K562 (cell line): ENCODE measurements around the gene CALML3. TPM values are rescaled to one million over a fixed set of nuclear protein-coding genes. Genes with fewer than 3 reads are reported as not detected.

Source experiments
- ATAC-seq: fragments of 200-7000 bp; cut with Tn5 transposase; 3 replicates; pipeline ENCODE4 v1.9.1; 2020; ENCODE audit warnings: moderate library complexity
- BruUV-seq: library from RNA; stranded (reverse); fragments of 400-500 nt; replicated peaks from 2 replicates; lab custom pipeline; 2021; lab: Mats Ljungman, UMichigan
- CTCF ChIA-PET: fragments of 300-600 bp; formaldehyde crosslinking; extraction: SDS; loops from one replicate; lab custom pipeline; 2021; ENCODE audit warnings: low intra/inter-chr PET ratio; lab: Yijun Ruan, JAX
- POLR2A ChIA-PET: fragments of 300-600, 350-650 bp; sonication (Branson Sonifier 250); formaldehyde crosslinking; extraction: SDS; loops from one replicate; lab custom pipeline; 2021; ENCODE audit warnings: antibody characterized with exemption, inconsistent platforms; lab: Yijun Ruan, JAX
- DNase-seq, 4 experiments: peaks; one replicate each; pipeline versions ENCODE4 v3.0.0 to v3.0.0-alpha.2; 2011 to 2018; ENCODE audit warnings: low spot score in 3 of 4, mixed read lengths in 3 of 4; ENCODE audit errors: extremely low read depth in 1 of 4
- FAIRE-seq: peaks from 2 replicates; lab custom pipeline; 2011; peaks lifted over from hg19 to GRCh38; lab: Jason Lieb, UNC
- H2AFZ ChIP-seq: 2 replicates; pipeline ENCODE4 v1.6.0; 2011; ENCODE audit warnings: low read depth, low read length, control low read depth, inconsistent platforms
- H3K27ac ChIP-seq: fragments of 200-600 bp; 3 replicates; pipeline ENCODE4 v1.8.0; 2011; ENCODE audit warnings: low read depth, mild to moderate bottlenecking, control low read depth, inconsistent platforms, low read length, moderate library complexity, mixed read lengths; ENCODE audit errors: extremely low read depth
- H3K27me3 ChIP-seq, 2 experiments: fragments of 300-600 bp in 1 of 2; 2 replicates in 1 of 2; 3 replicates in 1 of 2; pipeline versions ENCODE4 v1.6.0 to v1.8.0; 2011; ENCODE audit warnings: inconsistent platforms in 2 of 2, low read length in 2 of 2, mild to moderate bottlenecking in 1 of 2, mixed read lengths in 1 of 2, moderate library complexity in 1 of 2; ENCODE audit not compliant: control insufficient read depth in 2 of 2, insufficient read depth in 2 of 2
- H3K36me3 ChIP-seq: fragments of 300-600 bp; 3 replicates; pipeline ENCODE4 v1.8.0; 2011; ENCODE audit warnings: mild to moderate bottlenecking, low read length, inconsistent platforms; ENCODE audit not compliant: control insufficient read depth, insufficient read depth
- H3K4me1 ChIP-seq, 2 experiments: fragments of 200-600 bp in 1 of 2; replicated peaks in 1 of 2; 2 replicates in 1 of 2; 3 replicates in 1 of 2; pipeline versions ENCODE4 v1.5.1 to v1.8.0; 2011; ENCODE audit warnings: inconsistent platforms in 2 of 2, low read length in 2 of 2, mild to moderate bottlenecking in 1 of 2, mixed read lengths in 1 of 2, moderate library complexity in 1 of 2; ENCODE audit not compliant: control insufficient read depth in 2 of 2, insufficient read depth in 2 of 2
- H3K4me2 ChIP-seq: 2 replicates; pipeline ENCODE4 v1.6.1; 2011; ENCODE audit warnings: low read length, control low read depth, inconsistent platforms, mixed read lengths; ENCODE audit not compliant: insufficient read depth
- H3K4me3 ChIP-seq: fragments of 200-600 bp; sonication (generic), shearing (Covaris generic); 2 replicates; pipeline ENCODE4 v1.5.1; 2016; ENCODE audit warnings: control low read depth, inconsistent platforms
- H3K79me2 ChIP-seq: fragments of 200-600 bp; 3 replicates; pipeline ENCODE4 v1.8.0; 2011; ENCODE audit warnings: low read length, inconsistent platforms; ENCODE audit not compliant: control insufficient read depth, insufficient read depth
- H3K9ac ChIP-seq, 2 experiments: 2 replicates each; pipeline versions ENCODE4 v1.6.0 to v1.6.1; 2011; ENCODE audit warnings: low read depth in 2 of 2, low read length in 2 of 2, control low read depth in 1 of 2, inconsistent platforms in 1 of 2, mild to moderate bottlenecking in 1 of 2, mixed read lengths in 1 of 2; ENCODE audit not compliant: insufficient read depth in 1 of 2
- H3K9me1 ChIP-seq: one replicate; pipeline ENCODE4 v1.6.0; 2011; ENCODE audit warnings: inconsistent platforms, mild to moderate bottlenecking, low read length, moderate library complexity; ENCODE audit not compliant: control insufficient read depth, insufficient read depth
- H3K9me3 ChIP-seq: replicated peaks from 2 replicates; pipeline ENCODE4 v1.5.1; 2011; ENCODE audit warnings: low read depth, low read length, inconsistent platforms; ENCODE audit not compliant: control insufficient read depth, insufficient read depth
- H4K20me1 ChIP-seq: replicated peaks from 2 replicates; pipeline ENCODE4 v1.6.1; 2011; ENCODE audit warnings: low read length, inconsistent platforms, mixed read lengths; ENCODE audit not compliant: control insufficient read depth, insufficient read depth
- CBFA2T3 ChIP-seq: fragments of 450-650 bp; IDR thresholded peaks from 2 replicates; pipeline ENCODE4 v1.6.1; 2017
- CEBPB ChIP-seq: fragments of 450-650 bp; IDR thresholded peaks from 2 replicates; pipeline ENCODE4 v1.6.1; 2016; ENCODE audit warnings: missing genetic modification characterization, missing compliant biosample characterization
- ELF4 ChIP-seq: fragments of 450-650 bp; formaldehyde crosslinking; IDR thresholded peaks from 2 replicates; pipeline ENCODE4 v1.4.0; 2022; ENCODE audit warnings: missing genetic modification characterization
- HNRNPLL ChIP-seq: fragments of 200-400 bp; formaldehyde crosslinking; IDR thresholded peaks from 2 replicates; pipeline ENCODE4 v1.6.1; 2017; ENCODE audit warnings: low read length, low read depth, mild to moderate bottlenecking; ENCODE audit not compliant: poor library complexity, severe bottlenecking
- MIER1 ChIP-seq: fragments of 450-650 bp; IDR thresholded peaks from 2 replicates; pipeline ENCODE4 v1.6.1; 2016; ENCODE audit warnings: antibody characterized with exemption, mild to moderate bottlenecking, low read depth
- NCOA2 ChIP-seq, 2 experiments: fragments of 450-650 bp; IDR thresholded peaks; 2 replicates each; pipeline ENCODE4 v1.6.1; 2018; ENCODE audit warnings: mild to moderate bottlenecking in 2 of 2, moderate library complexity in 1 of 2; ENCODE audit not compliant: partially characterized antibody in 2 of 2
- SMARCA4 ChIP-seq: fragments of 450-650 bp; IDR thresholded peaks from 2 replicates; pipeline ENCODE4 v1.6.1; 2016
- ZSCAN32 ChIP-seq: fragments of 450-650 bp; formaldehyde crosslinking; IDR thresholded peaks from 2 replicates; pipeline ENCODE4 v1.4.0; 2020; ENCODE audit warnings: mild to moderate bottlenecking, moderate library complexity
- WGBS: fragments of 100-300 bp; shearing (Covaris generic); methylation state at CpG from one replicate; pipeline ENCODE4 v1.1.6; 2016; ENCODE audit warnings: low coverage, mixed read lengths; ENCODE audit not compliant: insufficient coverage; ENCODE audit errors: missing lambda C conversion rate; 5-methylcytosine and 5-hydroxymethylcytosine counted together
- in situ Hi-C: fragments of 300-500 bp; cut with MboI; formaldehyde crosslinking; loops from 4 replicates; pipeline ENCODE4 v1.15.0; 2018; ENCODE audit warnings: inconsistent platforms, mixed read lengths
- intact Hi-C: fragments of 100-400 bp; cut with micrococcal nuclease; formaldehyde crosslinking; loops from 2 replicates; pipeline ENCODE4 v1.14.2; 2022
- polyA plus RNA-seq, 8 experiments: library from polyadenylated mRNA; depleted of rRNA in 4 of 8; stranded (reverse) in 5 of 8; unstranded in 3 of 8; fragments of >200 nt; fragmentation: Nextera tagmentation in 2 of 8; fragmentation: Illumina TruSeq in 1 of 8; extraction: Ambion mirVana in 2 of 8; extraction: Trizol in 1 of 8; gene quantifications; 2 replicates each; pipeline versions ENCODE4 v1.2.1 to v1.2.3, GENCODE V29; 2011 to 2014; ENCODE audit warnings: inconsistent platforms in 1 of 8, missing spikeins in 1 of 8
- total RNA-seq, 7 experiments: library from RNA; depleted of rRNA in 6 of 7; stranded (reverse); fragments of >200 nt in 6 of 7; fragmentation: Illumina TruSeq in 2 of 7; extraction: Trizol in 2 of 7; gene quantifications; 2 replicates each; pipeline versions ENCODE4 v1.2.1 to v1.2.3, GENCODE V29; 2011 to 2021; ENCODE audit warnings: low replicate concordance in 1 of 7
- TF ChIP-seq, protein P1 (sequence below): fragments of 450-650 bp; formaldehyde crosslinking; conservative IDR thresholded peaks from 2 replicates; pipeline ENCODE4 v1.4.0; 2022; ENCODE audit warnings: mild to moderate bottlenecking, missing genetic modification characterization
- TF ChIP-seq, protein P2 (sequence below): sonication (generic); formaldehyde crosslinking; IDR thresholded peaks from 2 replicates; pipeline ENCODE4 v1.8.1; 2023; ENCODE audit warnings: mild to moderate bottlenecking, missing genetic modification reagents, moderate library complexity

Gene CALML3
- total and polyA plus RNA-seq, 9 of the 15 experiments (the other 6 are each of a cell fraction or from before 2014, with no cell fraction given): not detected

DNA sequence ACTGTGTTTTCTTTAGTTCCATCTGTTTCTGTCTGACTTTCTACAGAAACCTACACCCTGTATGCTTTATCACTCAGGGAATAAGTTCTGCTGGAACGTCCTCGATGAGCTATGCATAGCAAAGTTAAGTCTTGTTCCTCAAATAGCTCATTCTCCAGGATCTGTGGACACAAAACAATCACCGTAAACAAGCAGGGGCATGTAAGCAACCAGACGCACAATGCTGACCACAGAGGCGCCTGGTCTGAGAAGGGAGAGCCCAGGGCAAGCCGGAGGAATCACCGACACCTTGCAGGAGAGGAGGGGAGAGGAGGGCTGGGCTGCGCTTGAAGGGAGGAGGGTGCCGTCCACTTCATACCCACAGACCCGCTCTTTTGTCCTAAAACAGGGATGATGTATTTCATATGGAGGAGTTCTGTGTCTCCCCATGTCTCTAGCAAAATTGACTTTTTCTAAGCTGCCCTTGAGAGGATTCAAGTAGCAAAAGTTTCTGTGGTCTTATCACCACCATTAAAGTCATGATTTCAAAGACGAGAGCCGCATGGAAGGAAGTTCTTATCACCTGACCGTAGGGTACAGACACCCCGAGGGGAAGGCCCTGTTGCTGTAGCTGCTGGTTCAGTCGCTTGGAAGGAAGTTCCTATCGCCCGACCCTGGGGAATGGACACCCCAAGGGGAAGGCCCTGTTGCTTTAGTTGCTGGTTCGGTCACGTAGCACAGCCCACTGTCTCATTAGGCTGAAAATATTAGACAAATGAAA is 14.3 kb downstream of the CALML3 start (continued):
- TF ChIP-seq ELF4 (CRISPR knock-in tag): 0 out of 2 replicates have a peak, but pooled peaks have one; percentile 41

DNA sequence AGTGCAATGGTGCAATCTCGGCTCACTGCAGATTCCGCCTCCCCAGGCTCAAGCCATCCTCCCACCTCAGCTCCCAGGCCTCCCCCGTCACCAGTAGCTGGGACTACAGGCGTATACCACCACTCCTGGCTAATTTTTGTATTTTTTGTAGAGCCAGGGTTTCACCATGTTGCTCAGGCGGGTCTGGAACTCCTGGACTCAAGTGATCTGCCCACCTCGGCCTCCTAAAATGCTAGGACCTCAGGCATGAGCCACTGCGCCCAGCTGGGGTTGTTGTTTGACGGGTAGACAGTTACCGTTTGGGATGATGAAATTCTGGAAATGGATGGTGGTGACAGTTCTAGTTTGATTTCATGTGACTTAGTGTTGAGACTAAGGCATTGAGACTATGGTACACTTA is 15.3 kb downstream of the CALML3 start:
- BruUV-seq: no TSS peak

DNA sequence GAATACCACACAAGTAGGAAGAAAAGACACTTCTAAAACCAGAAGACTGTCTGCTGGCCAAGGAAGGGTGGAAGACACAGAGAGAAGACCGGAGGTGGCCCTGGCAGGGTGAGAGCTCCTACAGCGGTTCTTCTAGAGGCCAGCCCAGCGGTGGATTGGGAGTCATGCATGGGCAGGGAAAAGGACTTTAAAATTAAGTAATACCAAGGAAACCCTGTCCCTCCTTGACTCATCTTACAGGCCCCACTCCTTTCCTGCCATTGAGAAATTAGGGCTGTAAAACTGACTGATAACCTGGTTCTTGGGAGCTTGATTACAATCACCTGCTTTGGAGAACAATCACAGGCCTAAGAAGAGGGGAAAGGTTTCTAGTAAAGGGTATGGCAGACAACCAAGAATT is 16.1 kb downstream of the CALML3 start:
- POLR2A ChIA-PET: no interaction called here
- no peak overlapping the region for H3K4me3 ChIP-seq
- no peaks in the 10 kb centered on the region for H3K9me3 ChIP-seq
- no peaks in the 10 kb centered on the region for H3K9me1 ChIP-seq
- peaks cover 11 to 34% of the 10 kb centered on the region in 2 experiments for H3K4me1 ChIP-seq
- ATAC-seq (no peak), DNase-seq (no peak), FAIRE-seq (no peak)
- H3K79me2 ChIP-seq: no peaks in the 10 kb centered on the region
- 100% methylated on average over 2 of the region's 3 CpGs for WGBS
- no peak overlapping the region for H3K27ac ChIP-seq
- no peaks in the 10 kb centered on the region for H4K20me1 ChIP-seq
- H2AFZ ChIP-seq: no peak overlapping the region
- H3K27me3 ChIP-seq: no peaks in the 10 kb centered on the region
- H3K4me2 ChIP-seq: no peak overlapping the region
- no peaks in the 10 kb centered on the region for H3K36me3 ChIP-seq
- intact Hi-C loops: no loop called here
- no TSS peak for BruUV-seq
- in situ Hi-C loops: no loop called here
- H3K9ac ChIP-seq: no peak overlapping the region
- CTCF ChIA-PET: no interaction called here
- TF ChIP-seq CBFA2T3 (no peak), HNRNPLL (no peak), ZSCAN32 (CRISPR knock-in tag) (no peak), SMARCA4 (no peak), MIER1 (no peak)
- TF ChIP-seq, protein P1, sequence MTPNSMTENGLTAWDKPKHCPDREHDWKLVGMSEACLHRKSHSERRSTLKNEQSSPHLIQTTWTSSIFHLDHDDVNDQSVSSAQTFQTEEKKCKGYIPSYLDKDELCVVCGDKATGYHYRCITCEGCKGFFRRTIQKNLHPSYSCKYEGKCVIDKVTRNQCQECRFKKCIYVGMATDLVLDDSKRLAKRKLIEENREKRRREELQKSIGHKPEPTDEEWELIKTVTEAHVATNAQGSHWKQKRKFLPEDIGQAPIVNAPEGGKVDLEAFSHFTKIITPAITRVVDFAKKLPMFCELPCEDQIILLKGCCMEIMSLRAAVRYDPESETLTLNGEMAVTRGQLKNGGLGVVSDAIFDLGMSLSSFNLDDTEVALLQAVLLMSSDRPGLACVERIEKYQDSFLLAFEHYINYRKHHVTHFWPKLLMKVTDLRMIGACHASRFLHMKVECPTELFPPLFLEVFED (CRISPR knock-in tag): no peak
- TF ChIP-seq, protein P2, sequence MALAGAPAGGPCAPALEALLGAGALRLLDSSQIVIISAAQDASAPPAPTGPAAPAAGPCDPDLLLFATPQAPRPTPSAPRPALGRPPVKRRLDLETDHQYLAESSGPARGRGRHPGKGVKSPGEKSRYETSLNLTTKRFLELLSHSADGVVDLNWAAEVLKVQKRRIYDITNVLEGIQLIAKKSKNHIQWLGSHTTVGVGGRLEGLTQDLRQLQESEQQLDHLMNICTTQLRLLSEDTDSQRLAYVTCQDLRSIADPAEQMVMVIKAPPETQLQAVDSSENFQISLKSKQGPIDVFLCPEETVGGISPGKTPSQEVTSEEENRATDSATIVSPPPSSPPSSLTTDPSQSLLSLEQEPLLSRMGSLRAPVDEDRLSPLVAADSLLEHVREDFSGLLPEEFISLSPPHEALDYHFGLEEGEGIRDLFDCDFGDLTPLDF: no peak

More for the DNA sequence above, 15.3 kb downstream of the CALML3 start:
- no peak overlapping the region for H3K4me2 ChIP-seq
- no peaks in the 10 kb centered on the region for H3K9me3 ChIP-seq
- H3K27me3 ChIP-seq: no peaks in the 10 kb centered on the region
- ATAC-seq (no peak), FAIRE-seq (no peak), DNase-seq (no peak)
- no peaks in the 10 kb centered on the region for H3K36me3 ChIP-seq
- intact Hi-C loops (no loop called here), in situ Hi-C loops (no loop called here)
- no peak overlapping the region for H3K27ac ChIP-seq
- H3K79me2 ChIP-seq: no peaks in the 10 kb centered on the region
- 0 out of 2 replicates have a peak, but pooled peaks have one; percentile 5 for TF ChIP-seq CEBPB
- no peak for TF ChIP-seq NCOA2 (IDR thresholded peaks at IDR 0.05; ENCODE audit: partially characterized antibody in 2 of 2)
- no peak overlapping the region for H3K4me3 ChIP-seq
- H2AFZ ChIP-seq: peak overlapping the region; percentile 94
- peaks cover 5 to 28% of the 10 kb centered on the region in 2 experiments; a peak in 4 of 5 replicates for H3K4me1 ChIP-seq
- H3K9ac ChIP-seq: no peak overlapping the region
- ChIA-PET CTCF (no interaction called here), POLR2A (interaction anchor here (1.8 kb wide), 1 partner anchor 9 kb away, joined by 9 read pairs; no protein-coding TSS in a partner anchor)
- 89% methylated on average over 9 of the region's 9 CpGs for WGBS
- H3K9me1 ChIP-seq: no peaks in the 10 kb centered on the region
- H4K20me1 ChIP-seq: no peaks in the 10 kb centered on the region
